ENCODE results near the gene TAS2R41. TPM values are rescaled to one million over a fixed set of nuclear protein-coding genes. Genes with fewer than 3 reads are reported as not detected.

Gene TAS2R41
- total and polyA plus RNA-seq, 10 donors = 0.41 to 0.95 (median 0.55) TPM; not detected in 7

DNA sequence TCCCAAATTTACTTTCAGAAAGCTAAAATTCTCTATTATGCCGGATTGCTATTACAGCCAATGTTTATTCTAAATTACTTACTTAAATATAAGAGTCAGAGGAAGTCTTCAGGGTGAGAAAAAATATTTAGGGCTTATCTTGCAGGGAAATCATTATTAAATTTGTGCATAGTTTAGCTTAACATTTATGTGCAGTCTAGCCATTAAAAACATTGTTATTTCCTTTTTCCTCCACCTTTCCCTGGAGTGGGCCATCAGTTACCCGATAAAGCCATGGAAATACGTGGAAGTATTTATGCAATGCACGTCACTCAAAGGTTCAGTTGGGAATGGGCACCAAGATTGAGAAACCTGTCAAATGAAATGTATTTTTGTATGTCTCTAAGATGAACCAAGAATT is 43.9 kb upstream of the TAS2R41 start:
- H3K27ac ChIP-seq = no peak overlapping the region
- TF ChIP-seq POLR2A (IDR thresholded peaks at IDR 0.05) (no peak), POLR2AphosphoS5 (IDR thresholded peaks at IDR 0.05) (no peak)
- TF ChIP-seq, protein P1, sequence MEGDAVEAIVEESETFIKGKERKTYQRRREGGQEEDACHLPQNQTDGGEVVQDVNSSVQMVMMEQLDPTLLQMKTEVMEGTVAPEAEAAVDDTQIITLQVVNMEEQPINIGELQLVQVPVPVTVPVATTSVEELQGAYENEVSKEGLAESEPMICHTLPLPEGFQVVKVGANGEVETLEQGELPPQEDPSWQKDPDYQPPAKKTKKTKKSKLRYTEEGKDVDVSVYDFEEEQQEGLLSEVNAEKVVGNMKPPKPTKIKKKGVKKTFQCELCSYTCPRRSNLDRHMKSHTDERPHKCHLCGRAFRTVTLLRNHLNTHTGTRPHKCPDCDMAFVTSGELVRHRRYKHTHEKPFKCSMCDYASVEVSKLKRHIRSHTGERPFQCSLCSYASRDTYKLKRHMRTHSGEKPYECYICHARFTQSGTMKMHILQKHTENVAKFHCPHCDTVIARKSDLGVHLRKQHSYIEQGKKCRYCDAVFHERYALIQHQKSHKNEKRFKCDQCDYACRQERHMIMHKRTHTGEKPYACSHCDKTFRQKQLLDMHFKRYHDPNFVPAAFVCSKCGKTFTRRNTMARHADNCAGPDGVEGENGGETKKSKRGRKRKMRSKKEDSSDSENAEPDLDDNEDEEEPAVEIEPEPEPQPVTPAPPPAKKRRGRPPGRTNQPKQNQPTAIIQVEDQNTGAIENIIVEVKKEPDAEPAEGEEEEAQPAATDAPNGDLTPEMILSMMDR (IDR thresholded peaks at IDR 0.05 in 8 of 11, conservative IDR thresholded peaks at IDR 0.05 in 3 of 11) = no peak
- no peak for DNase-seq
- H3K4me1 ChIP-seq = no peaks in the 10 kb centered on the region
- H3K36me3 ChIP-seq = no peaks in the 10 kb centered on the region
- no peaks in the 10 kb centered on the region for H3K9me3 ChIP-seq
- 79 to 90% (median 83%) methylated on average over 4 of the region's 4 CpGs for WGBS, 5 donors
- no peaks in the 10 kb centered on the region for H3K27me3 ChIP-seq (replicated peaks in 1 of 7)
- H3K4me3 ChIP-seq = no peak overlapping the region
- intact Hi-C loops (cut with DNase I; ENCODE audit: low total_unique reads) = no loop called here

- H3K36me3 ChIP-seq = no peaks in the 10 kb centered on the region
- H3K27me3 ChIP-seq (replicated peaks in 1 of 7) = no peaks in the 10 kb centered on the region
- 87 to 94% (median 91%) methylated on average over 9 of the region's 9 CpGs for WGBS, 5 donors
- H3K4me1 ChIP-seq = no peaks in the 10 kb centered on the region
- H3K4me3 ChIP-seq = no peak overlapping the region
- TF ChIP-seq POLR2AphosphoS5 (IDR thresholded peaks at IDR 0.05) (no peak), POLR2A (IDR thresholded peaks at IDR 0.05) (no peak)
- TF ChIP-seq, protein P1 (IDR thresholded peaks at IDR 0.05 in 8 of 11, conservative IDR thresholded peaks at IDR 0.05 in 3 of 11) = no peak
- no peak overlapping the region for H3K27ac ChIP-seq
- intact Hi-C loops (cut with DNase I; ENCODE audit: low total_unique reads) = no loop called here
- H3K9me3 ChIP-seq = no peaks in the 10 kb centered on the region
- no peak for DNase-seq
These were observed 43.0 kb upstream of the TAS2R41 start for GRCh38 chr7:143434660-143435059.

GRCh38 chr7:143435266-143435665 is 42.4 kb upstream of the TAS2R41 start:
- intact Hi-C loops (cut with DNase I; ENCODE audit: low total_unique reads) = no loop called here
- Histone ChIP-seq H3K4me1 (no peaks in the 10 kb centered on the region), H3K27ac (no peak overlapping the region), H3K9me3 (no peaks in the 10 kb centered on the region), H3K27me3 (replicated peaks in 1 of 7) (no peaks in the 10 kb centered on the region), H3K4me3 (no peak overlapping the region), H3K36me3 (no peaks in the 10 kb centered on the region)
- no peak for DNase-seq
- 78 to 94% (median 92%) methylated on average over 2 of the region's 2 CpGs for WGBS, 5 donors
- TF ChIP-seq POLR2A (IDR thresholded peaks at IDR 0.05) = no peak
- TF ChIP-seq, protein P1 (IDR thresholded peaks at IDR 0.05 in 8 of 11, conservative IDR thresholded peaks at IDR 0.05 in 3 of 11) = no peak
- TF ChIP-seq POLR2AphosphoS5 (IDR thresholded peaks at IDR 0.05) = no peak

DNA sequence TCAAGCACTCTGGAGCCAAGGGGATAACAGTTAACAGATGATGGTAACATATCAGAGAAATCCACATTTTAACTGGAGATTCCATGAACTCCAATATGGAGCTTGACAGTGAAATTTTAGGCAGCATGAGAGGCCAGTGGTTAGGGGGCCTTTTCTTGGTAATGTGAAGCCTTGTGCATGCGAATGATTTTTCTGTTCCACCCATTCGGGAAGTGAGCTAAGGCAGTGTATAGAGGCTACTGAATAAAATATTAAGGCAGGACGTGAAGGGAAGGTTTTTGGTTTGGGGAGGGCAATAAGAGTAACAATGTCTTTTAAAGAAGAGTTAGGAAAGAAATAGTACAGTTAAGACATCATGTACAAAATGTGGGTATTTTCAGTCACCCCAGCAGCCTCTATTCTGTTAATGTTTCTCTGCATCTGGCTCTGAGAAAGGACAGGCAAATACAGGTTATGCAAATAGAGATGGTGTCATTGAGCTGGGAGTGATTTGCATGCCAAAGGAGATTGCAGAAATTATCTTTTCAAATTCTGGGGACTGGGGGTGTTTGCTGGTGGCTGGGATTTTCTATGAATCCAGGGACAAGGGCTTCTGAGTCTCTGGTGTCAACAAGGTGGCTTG is 41.2 kb upstream of the TAS2R41 start:
- no peaks in the 10 kb centered on the region for H3K9me3 ChIP-seq
- 82 to 96% (median 93%) methylated on average over 3 of the region's 3 CpGs for WGBS, 5 donors
- intact Hi-C loops (cut with DNase I; ENCODE audit: low total_unique reads) = no loop called here
- H3K4me1 ChIP-seq = no peaks in the 10 kb centered on the region
- H3K36me3 ChIP-seq = no peaks in the 10 kb centered on the region
- TF ChIP-seq, protein P1 (IDR thresholded peaks at IDR 0.05 in 8 of 11, conservative IDR thresholded peaks at IDR 0.05 in 3 of 11) = no peak
- no peak for TF ChIP-seq POLR2AphosphoS5 (IDR thresholded peaks at IDR 0.05)
- no peak overlapping the region for H3K4me3 ChIP-seq
- H3K27ac ChIP-seq = no peak overlapping the region
- H3K27me3 ChIP-seq (replicated peaks in 1 of 7) = no peaks in the 10 kb centered on the region
- DNase-seq = no peak
